HG02571 (cell line): ENCODE results near the gene STAB2.

Source experiments
- ATAC-seq: cut with Tn5 transposase; IDR thresholded peaks from one replicate; pipeline ENCODE4 v1.9.1; 2021; ENCODE audit warnings: mild to moderate bottlenecking, moderate library complexity; ENCODE audit not compliant: unreplicated experiment

STAB2 gene

DNA sequence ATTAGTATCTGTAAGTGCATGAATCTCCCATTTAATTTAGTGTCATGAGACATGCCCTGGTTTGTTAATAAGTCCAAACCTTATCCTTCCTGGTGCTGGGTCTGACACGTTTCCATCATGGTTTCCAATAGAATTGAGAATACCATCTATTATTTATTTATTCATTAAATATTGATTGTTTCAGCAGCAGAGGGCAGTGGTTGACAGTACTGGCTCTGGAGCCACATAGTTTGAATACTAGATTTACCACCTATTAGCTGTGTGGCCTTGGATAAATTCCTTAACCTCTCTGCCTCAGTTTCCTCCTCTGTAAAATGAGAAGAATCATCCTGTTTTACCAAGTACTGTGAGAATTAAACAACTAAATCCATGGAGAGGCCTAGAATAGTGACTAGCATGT lies 941 bp upstream of the STAB2 start:
- no peak for ATAC-seq

DNA sequence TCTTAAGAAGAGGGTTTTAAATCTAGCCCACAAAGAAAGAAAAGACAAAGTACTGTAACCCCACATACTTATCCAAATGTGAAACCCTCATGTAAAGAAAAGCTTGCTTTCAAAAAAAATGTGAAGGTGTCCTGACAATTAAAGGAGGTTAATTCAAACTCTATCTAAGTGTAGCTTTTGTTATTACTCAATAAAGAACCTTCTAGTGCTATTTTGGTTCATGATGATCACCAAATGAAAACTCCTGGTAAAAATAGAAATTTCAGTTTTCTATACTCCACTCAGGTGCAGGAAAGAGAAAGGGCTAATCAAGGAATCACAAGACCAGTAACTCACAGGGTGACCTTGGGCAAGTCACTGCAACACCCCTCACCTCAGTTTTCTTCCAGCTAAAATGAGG lies 1.6 kb downstream of the STAB2 start:
- ATAC-seq, result no peak

DNA sequence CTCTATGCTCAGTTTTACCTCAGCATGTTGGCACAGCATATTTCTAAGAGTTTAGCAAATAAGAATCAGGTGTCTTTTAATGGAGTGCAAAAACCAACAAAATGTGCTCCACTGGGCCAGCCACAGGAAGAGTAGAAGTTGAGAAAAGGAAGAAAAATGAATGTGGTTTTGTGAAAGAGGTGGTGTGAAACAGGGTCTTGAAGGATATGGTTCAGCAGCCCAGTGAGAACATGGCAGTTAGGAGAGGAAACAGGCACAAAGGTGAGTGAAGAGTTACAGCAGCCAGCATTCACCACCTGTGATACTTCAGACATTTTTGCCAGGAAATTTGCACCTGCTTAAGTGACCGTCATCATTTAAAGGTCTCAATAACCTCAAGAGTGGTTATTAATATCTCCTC lies 2.4 kb downstream of the STAB2 start:
- no peak for ATAC-seq

DNA sequence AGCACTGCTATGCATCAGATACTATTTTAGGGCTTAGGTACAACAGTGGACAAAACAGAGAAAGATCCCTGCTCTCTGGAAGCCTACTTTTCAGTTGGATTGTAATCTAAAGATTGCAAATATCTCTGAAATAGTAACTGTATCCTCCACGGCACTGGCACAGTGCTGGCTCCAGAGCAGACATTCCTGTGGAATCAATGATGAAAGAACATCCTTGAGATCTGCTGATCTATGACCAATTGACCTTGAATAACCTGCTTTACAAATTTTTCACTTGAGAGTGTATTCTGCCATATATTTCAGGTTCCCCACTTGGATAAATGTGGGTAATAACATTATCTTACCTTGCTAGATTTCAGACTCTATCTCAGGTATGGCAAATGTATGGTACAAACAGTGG lies 3.2 kb downstream of the STAB2 start:
- no peak for ATAC-seq

DNA sequence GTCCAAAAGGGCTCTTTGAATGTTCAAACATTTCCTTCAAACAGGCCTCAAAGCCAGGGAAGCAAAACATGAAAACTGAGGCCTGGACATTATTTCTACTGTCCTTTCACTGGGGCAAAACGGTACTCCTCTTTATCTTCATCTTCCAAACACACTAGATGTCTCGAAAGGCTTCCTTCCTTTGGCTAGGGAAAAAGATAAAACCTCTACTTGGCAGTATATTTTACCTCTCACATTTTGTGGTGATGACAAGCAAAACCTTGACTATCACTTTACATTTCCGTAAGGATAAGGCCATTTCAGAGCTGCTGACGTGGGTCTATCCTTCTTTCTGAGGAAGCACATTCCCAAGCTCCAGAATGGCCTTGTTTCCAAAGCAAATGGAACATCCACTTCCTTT lies 9.9 kb downstream of the STAB2 start:
- ATAC-seq, result no peak

DNA sequence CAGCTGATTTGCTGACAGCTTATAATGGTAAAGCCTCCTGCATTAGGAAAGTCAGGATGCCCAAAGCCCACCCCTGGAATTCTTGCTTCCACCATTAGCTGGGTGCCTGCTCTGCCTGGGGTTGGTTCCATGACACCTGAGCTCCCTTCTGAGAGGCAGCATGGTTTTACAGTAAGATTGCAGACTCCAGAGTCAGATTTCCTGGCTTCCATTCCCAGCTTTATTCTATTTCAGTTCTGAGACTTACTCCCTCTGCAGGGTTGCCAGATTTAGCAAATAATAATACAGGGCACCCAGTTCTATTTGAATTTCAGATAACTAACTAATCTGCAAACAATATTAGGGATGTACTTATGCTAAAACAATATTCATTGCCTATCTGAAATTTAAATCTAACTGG lies 12.2 kb downstream of the STAB2 start:
- ATAC-seq, result no peak

DNA sequence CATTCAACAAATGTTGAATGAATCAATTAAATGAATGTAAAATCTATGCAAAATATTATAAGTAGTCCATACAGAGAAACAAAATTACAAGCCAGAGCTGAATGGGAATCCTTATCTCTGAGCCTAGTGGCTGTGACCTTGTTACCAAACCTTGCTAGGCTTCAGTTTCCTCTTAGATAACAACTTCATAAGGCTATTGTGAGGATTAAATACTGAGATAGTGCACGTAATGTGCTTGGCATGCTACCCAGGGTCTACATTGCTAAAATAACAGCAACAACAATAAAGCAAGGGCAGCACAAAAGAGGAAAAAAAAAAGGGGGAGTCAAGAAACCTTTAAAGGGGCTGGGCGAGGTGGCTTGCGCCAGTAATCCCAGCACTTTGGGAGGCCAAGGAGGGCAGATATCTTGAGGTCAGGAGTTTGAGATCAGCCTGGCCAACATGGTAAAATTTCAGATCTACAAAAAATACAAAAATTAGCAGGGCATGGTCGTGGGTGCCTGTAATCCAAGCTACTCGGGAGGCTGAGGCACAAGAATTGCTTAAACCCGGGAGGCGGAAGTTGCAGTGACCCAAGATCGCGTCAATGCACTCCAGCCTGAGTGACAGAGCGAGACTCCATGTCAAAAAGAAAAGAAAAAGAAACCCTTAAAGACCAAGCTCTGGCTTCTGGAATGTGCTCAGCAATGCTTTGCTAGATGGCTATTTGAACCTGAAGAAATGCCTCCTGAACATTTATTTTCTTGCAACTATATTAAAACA lies 14.1 kb downstream of the STAB2 start:
- no peak for ATAC-seq

DNA sequence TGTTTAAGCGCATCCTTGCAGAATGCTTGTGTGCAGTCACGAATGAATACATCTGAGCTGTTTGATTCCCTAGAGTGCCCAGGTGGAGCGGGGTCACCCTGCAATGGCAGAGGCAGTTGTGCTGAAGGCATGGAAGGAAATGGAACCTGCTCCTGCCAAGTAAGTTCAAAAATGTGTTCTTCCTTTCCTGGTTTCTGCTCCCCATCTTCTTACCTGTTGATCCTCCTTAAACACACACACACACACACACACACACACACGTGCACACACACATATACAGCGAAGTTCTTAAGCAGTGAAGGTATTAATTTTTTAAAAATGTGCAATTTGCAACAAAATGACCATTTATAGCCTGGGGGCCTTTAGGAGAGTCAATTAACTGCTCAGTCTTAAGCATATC lies 33.3 kb downstream of the STAB2 start:
- ATAC-seq, result no peak

DNA sequence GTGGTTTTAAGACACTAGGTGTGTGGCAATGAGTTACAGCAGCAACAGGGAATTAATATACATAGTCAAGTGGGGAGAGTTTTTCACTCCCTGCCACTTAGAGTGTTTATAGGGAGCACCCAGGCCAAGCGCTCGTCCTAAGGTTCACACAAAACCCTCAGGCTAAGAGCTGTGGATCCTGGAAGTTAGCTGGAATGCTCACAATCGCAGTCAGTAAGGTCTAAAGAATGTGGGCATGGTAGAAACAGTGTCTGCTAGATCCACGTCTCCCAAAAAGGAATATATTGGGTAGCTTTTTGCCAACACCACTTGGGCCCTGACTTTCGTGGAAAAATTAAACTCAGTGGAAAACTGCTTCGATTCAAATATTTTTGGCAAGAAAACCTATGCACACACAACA lies 36.6 kb downstream of the STAB2 start:
- ATAC-seq, result no peak

DNA sequence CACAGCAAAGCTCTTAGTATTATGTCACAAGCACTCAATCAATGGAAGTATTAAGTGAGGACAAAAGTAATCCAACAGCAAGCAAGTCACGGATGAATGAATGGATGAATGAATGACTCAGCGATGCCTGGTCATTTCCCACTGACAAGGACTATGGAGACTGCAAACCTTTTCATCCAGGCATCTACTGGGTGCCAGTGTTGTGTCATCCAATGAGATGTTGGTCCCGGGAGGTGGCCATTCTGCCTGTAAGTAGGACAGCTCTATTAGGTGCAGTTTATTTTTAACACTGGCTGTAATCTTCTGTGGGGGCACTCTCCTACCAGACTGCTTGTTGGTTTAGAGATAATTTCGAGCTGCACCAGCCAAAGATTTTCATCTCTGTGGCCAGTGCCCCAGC lies 39.4 kb downstream of the STAB2 start:
- ATAC-seq, result no peak

DNA sequence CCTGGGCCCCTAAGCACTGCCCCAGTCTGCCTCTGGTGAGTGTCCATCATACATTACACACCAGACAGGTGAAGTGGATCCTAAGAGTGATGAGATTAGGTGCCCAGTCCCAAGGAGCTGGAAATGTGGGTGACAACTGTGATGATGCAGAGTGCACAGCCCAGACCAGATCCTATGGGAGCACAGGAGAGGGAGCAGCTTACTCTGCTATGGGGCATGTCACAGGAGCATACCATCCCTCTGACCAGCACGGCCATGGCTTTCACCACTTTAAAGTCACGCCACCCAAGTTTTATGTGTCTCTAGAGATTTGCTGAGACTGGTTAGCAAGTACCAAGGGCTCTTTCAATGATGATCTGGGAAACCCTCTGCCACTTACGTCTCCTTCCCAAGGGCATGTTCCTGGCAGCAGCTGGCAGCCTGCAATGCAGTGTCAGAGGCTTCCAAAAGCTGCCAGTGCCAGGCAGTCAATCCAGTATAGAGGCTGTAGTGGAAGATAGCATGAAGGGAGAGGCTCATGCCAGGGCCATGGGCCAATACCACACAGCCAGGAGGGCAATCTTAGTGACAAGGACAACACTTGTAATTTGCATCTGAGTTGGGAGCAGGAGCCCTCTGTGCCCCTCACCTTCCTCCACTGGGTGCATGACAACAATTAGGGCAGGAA lies 40.2 kb downstream of the STAB2 start:
- no peak for ATAC-seq

DNA sequence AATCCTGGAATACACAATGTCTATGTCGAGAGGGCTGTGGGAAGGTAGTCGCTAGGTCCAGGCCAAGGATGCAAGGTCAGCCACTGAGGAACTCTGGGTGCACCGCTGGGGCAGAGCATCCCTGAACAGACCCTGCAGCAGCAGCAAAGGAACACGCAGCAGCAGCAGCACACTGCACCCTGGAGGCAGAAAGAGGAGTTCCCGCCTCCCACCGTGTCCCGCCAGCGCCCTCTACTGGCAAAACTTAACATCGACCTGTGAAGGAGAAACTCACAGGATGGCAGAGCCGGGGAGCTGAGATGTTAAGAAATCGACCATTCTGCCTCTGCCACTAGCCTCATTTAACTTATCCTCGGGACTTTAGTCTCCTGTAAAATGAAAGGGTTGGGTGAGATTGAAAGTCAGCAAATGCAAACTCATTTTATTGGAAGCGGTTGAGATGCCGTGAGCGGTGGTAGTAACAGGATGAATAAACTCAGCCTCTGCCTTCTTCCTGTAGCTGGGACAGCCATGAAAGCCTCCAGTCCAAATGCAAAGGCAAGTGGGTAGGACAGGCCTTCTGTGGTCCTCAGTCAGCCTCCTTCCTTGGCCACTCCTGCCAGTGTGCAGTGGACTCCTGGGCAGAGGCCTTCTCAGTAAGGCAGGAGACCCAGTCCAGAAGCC lies 45.6 kb downstream of the STAB2 start:
- ATAC-seq, result peak; percentile 71

DNA sequence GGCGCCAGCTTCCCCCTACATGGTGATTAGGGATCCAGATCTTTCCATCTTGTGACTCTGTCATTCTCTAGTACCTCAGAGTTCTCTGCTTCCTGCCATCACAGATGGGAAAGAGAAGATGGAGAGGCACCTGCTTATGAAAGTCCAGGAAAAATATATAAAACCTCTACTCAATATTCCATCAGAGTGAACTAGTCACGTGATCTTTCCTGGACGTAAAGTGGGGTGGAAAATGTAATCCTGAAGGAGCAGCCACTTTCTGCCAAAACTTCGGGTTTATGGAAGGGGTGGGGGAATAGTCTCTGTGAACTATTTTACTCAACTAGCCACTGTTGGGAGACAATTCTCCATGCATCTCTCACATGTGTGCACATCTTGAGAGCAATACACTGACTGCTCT lies 47.7 kb downstream of the STAB2 start:
- no peak for ATAC-seq

DNA sequence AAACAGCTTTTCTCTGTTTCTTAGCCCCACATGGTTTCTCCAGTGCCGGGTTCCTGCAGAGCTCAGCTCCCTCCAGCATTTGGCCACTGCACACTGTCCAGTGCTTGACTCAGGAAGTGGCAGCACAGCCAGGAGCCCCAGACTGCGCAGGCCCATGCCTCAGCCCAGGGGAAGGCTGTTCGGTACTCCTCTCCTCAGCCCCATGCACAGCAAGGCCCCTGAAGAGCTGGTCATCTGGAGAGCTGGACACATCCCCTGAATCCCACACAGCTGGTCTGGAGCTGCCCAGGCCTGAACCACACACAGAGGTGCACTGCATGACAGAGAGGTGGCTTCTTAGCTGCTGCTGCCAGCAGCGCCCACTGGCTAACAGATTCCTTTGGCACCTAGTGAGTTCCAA lies 48.3 kb downstream of the STAB2 start:
- ATAC-seq, result no peak

DNA sequence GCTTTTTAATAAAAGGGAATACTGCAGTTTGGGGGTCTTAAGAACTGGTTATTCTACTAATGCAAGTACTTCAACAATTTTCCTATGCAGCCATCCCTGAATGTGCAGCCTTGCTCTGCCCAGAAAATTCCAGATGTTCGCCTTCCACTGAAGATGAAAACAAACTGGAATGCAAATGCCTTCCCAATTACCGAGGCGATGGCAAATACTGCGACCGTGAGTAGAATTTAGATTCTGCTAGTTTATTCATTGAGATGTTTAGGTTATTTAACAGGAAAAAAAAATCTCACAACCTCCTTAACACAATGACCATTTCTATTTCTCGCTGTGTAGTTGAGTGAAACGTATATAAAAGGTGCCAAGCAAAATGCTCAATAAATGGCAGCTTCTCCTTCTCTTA lies 49.9 kb downstream of the STAB2 start:
- no peak for ATAC-seq

DNA sequence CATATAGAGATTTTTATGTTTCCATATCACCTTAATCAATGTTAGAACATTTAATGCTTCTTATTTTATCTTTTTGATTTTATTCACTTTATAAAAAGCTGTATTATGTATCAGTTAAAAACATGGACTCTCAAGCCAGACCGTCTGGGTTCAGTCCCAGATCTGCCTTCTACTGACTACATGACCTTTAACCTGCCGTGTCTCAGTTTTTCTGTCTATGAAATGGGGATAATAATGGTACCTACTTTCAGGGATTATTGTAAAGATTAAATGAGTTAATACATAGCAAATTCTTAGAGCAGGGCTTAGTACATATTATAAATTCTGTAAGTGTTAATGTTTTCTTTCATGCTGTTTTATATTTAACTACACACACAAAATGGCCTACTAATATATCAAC lies 50.4 kb downstream of the STAB2 start:
- no peak for ATAC-seq

DNA sequence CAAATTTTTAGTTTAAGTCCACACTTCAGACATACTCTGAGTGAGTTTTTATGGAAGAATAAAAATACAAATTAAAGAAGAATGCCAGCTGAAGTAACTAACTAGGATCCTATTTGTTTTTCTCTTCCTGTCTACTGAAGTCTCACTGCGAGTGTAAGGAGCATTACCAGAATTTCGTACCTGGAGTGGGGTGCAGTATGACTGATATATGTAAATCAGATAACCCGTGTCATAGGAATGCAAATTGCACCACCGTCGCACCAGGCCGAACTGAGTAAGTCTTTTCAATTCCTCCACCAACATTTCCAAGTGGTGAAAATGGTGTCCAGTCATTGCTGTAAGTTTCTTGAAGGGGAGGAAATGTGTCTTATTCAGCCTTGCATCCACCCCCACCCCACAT lies 52.9 kb downstream of the STAB2 start:
- no peak for ATAC-seq

DNA sequence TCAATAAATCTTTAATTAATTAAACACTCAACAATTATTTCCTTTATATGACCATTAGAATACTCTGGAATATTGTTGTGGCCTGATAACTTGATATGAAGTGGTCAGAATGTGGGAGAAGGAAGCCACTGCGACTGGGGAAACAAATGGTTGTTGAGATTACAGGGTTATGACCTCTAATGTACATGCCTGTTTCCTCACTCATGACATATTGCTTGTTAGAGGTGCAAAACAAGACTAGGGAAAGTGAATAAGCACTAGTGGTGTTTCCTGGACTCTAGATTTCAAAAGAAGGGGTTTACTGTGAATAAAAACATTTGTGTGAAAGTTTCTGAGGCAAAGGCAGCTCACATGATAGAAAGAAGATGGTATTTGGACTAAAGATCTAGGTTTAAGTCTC lies 53.3 kb downstream of the STAB2 start:
- ATAC-seq, result no peak

DNA sequence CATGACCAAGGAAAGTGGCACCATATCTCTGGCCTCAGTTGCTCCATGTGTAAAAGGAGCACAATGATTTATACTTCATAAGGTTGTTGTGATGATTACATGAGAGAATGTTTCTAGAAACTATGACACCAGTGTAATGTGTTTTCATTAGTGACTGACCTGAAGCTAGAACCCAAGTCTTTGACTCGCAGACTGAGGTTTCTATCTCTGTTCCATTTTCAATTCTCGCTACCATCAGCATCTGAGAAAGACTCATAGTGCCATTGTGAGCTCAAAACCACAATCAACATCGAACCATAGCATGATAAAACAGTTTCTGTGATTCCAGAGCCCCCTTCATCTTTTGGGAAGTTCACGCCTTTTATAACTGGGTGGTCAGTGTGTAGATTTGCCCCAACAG lies 53.8 kb downstream of the STAB2 start:
- no peak for ATAC-seq

DNA sequence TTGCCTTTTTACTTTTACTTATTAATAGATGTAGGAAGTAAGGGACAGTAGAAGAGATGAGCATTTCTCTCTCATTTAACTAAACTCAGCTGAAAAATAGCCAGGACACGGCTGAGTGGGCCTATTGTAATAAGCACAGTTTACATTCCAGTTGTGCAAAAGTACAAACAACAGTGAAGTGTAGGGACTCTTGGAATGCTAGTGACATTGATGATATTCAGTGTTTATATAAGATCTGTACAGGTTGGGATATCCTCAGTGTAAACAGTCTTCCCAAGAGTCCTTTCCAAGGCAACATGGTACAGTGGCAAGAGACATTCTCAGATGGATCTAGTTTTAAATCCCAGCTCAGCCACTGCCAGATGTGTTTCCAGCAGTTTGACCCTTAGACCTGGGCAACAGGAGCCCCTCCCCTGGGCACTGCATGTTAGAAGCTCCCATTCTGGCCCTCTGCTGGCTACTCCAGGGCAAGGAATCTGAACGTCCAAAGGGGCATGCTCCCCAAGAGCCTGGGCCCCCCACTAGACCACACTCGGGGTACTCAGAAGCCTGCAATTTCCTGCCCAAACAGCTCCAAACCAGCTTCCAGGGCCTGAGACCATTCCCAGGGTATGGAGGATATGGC lies 55.3 kb downstream of the STAB2 start:
- no peak for ATAC-seq

DNA sequence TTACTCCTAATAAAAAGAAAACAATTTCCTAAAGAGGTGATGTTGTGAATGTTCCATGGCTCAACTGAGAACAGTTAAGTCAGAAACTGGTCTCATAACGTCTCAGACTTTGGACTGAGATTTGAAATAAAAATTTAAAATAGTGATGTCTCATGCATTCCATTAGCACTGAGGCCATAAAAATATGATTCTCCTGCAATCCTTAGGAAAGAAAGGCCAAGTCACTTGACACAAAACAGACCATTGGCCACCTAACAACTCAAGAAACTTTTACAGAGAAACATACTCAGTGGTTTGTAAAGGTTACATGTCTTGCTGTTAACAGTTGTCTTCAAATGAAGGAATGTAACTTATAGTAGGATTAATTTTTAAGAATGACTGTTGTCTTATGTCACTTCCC lies 58.1 kb downstream of the STAB2 start:
- ATAC-seq, result no peak

DNA sequence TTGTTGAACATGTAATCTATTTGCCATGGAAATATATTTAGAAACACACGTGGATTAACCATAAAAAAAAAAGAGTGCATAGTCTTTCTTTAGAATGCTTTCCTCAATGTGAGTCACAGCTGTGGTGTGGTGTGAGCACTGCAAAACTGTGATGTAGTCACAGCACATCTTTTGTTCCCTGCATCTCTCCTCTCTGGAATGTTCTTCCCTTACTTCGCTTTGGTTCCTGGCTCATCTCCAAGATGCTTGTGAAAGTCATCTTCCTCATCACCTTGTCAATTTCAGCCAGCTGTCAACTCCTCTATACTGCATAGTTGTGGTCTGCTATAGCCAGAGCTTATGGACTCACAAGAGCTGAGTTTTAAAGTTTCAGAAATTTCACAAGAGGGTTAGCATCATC lies 60.2 kb downstream of the STAB2 start:
- ATAC-seq, result no peak
